Activated naive CD4-positive, alpha-beta T cell treated with anti-CD3 and anti-CD28 coated beads, Interleukin-2, amount 50 U/mL, for 72 hours (primary cell): ENCODE data around the gene THADA. TPM values are rescaled to one million over a fixed set of nuclear protein-coding genes. Genes with fewer than 3 reads are reported as not detected.

ENCODE experiments used
- ATAC-seq, 2 donors: fragments of 150-1000 bp; cut with Tn5 transposase; 2 replicates each; pipeline ENCODE4 v1.10.0; 2021; ENCODE audit warnings: mild to moderate bottlenecking in 2 of 2, moderate library complexity in 2 of 2
- DNase-seq, 2 donors: peaks; one replicate each; pipeline ENCODE4 v3.0.0; 2021 to 2022; ENCODE audit warnings: low spot score in 2 of 2
- H3K27ac Mint-ChIP-seq, 2 donors: one replicate each; pipeline ENCODE4 v1.8.0; 2022; ENCODE audit warnings: mild to moderate bottlenecking in 2 of 2, mixed read lengths in 2 of 2
- H3K36me3 Mint-ChIP-seq, 2 donors: one replicate each; pipeline ENCODE4 v1.8.0; 2022; ENCODE audit warnings: mixed read lengths in 2 of 2
- H3K9me3 Mint-ChIP-seq, 2 donors: one replicate each; pipeline ENCODE4 v1.8.0; 2022; ENCODE audit warnings: mixed read lengths in 2 of 2
- total RNA-seq, 2 donors: library from RNA; stranded (reverse); gene quantifications; one replicate each; pipeline ENCODE4 v1.2.3, GENCODE V29; 2022

THADA gene
- total RNA-seq, 2 donors from 2014 or later = 19.3 to 33.5 TPM

- Mint-ChIP-seq H3K27ac (peak overlapping the region; percentile 70 to 75), H3K9me3 (no peaks in the 10 kb centered on the region), H3K36me3 (peaks cover 3 to 11% of the 10 kb centered on the region in 2 donors)
- ATAC-seq (peak; percentile 94 to 95), DNase-seq (peak; percentile 61 to 64)
These were observed 169.4 kb downstream of the THADA start for GRCh38 chr2:43426305-43427031.

DNA sequence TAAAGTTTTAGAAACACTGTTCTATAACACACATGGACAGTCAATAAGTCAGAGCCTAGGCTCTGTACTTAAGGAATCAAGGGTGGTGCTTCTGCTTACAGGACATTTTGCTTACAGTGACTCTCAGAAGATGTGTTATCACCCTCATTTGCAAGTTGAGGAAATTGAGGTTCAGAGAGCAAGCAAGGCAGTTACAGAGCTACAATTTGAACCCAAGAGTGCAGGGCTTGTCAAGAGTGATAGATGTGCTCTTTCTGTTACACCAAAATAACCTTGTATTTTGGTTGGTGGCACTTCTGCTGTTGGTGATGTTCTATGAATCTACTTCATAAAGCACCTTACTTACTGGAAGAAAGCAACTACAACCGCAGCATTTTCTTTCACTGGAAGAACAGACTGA lies 170.2 kb downstream of the THADA start:
- ATAC-seq (no peak), DNase-seq (no peak)
- Mint-ChIP-seq H3K9me3 (no peaks in the 10 kb centered on the region), H3K36me3 (peaks cover 4 to 11% of the 10 kb centered on the region in 2 donors), H3K27ac (no peak overlapping the region)

DNA sequence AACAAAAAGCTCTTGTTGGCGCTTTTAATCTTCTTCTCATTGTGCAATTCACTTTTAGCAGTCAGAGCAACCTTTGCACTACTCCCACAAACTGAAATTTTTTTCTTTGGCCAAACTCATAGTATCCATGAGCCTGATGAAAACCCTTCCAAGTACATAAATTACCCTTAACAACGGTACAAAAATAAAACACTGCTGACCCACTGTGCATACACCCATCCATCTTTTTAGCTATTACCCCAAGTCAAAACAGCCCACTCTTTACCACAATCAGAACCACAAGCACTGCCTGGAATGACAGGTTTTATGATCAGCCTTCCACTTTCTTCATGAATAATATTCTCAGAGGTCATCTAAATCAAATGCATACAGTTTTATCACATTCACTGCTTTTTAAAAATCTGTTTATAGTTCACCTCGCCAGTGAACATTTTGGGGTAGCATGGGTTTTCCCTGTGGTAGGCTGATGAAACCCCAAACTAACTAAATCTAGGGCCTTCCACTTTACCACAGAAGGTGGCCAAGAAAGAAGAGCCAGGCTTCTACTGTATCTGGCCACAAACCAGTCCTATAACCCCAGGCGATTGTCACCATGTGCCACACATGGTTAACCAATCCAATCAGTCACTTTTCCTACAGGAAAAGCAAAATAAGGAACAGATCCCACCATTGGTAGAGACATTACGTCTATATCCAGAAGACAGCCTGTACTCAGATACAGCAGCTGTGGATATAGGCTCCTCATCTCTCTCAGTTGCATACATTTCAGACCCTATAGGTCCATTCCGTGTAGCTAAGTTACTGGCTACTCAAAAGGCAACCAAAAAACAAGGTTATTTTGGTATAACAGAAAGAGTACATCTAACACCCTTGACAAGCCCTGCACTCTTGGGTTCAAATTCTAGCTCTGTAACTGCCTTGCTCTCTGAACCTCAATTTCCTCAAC lies 171.3 kb downstream of the THADA start:
- Mint-ChIP-seq H3K27ac (no peak overlapping the region), H3K36me3 (peaks cover 4 to 11% of the 10 kb centered on the region in 2 donors), H3K9me3 (no peaks in the 10 kb centered on the region)
- ATAC-seq = peak; percentile 51 to 55
- no peak for DNase-seq

- DNase-seq (no peak), ATAC-seq (no peak)
- no peak overlapping the region for H3K27ac Mint-ChIP-seq
- peaks cover 4 to 12% of the 10 kb centered on the region in 2 donors for H3K36me3 Mint-ChIP-seq
- no peaks in the 10 kb centered on the region for H3K9me3 Mint-ChIP-seq
These were observed 171.9 kb downstream of the THADA start for GRCh38 chr2:43423941-43424261.

- H3K36me3 Mint-ChIP-seq = peaks cover 4 to 16% of the 10 kb centered on the region in 2 donors
- no peaks in the 10 kb centered on the region for H3K9me3 Mint-ChIP-seq
- no peak overlapping the region for H3K27ac Mint-ChIP-seq
- DNase-seq (no peak), ATAC-seq (no peak)
These were observed 174.6 kb downstream of the THADA start for GRCh38 chr2:43421194-43421593.

DNA sequence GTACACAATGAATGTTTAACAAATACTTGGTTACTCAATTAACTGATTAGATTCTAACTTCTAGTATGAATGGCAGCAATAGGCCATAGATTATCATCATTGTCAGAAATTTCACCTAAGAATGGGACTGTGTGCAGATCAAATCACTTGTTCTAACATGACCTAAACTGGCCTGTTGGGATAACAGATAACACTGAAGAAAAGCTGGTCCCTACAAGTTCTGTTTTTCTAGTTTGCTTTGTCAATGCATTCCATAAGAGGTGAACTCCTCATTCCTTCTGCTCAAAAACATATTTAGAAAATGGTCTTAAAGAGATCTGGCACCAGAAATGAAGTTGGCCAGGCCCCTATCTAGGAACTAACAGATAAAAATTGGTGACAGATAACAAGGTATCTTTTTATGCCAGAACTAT lies 175.4 kb downstream of the THADA start:
- Mint-ChIP-seq H3K27ac (no peak overlapping the region), H3K9me3 (no peaks in the 10 kb centered on the region), H3K36me3 (peaks cover 4 to 16% of the 10 kb centered on the region in 2 donors)
- no peak for ATAC-seq
- DNase-seq = no peak

DNA sequence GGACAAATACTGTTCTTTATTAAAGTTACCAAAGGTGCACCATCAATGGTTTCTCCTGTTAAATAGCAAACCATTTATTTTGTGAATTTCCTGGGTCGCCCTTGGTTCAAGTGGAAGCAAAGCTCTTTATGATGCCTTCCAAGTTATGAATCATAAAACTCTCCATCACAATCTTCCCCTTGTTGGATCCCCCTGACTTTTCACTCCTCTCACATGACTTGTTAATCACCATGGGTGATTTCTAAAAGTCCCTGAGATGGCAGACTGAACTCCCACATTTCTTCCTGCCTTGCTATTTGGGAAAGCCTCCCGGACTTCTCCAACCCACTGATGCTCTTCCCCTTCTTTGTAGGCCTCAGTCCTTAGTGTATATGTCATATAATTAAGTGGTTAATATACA lies 176.0 kb downstream of the THADA start:
- DNase-seq (no peak), ATAC-seq (no peak)
- H3K36me3 Mint-ChIP-seq = peaks cover 4 to 16% of the 10 kb centered on the region in 2 donors
- H3K27ac Mint-ChIP-seq = peak overlapping the region in 1 of 2 donors; percentile 11
- no peaks in the 10 kb centered on the region for H3K9me3 Mint-ChIP-seq

- DNase-seq = no peak
- no peak overlapping the region for H3K27ac Mint-ChIP-seq
These were observed 176.6 kb downstream of the THADA start for GRCh38 chr2:43419243-43419642.

DNA sequence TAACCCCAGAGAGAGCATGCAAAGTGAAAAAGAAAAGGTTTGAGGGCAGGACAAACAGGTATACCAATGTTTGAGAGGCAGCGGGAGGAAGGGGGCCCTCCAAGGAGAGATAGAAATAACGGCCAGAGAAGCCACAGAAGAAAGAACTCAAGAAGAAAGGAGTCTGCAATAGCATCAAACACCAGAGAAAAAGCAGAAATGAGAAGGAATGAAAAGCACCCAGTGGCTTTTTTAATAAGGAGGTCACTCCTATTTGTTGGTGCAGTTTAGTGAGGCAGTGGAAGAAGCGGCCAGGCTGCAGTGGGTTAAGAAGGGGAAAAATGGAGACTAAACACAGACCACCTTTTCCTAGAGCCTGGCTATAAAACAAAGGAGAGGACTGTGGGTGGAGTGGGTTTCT lies 177.2 kb downstream of the THADA start:
- no peak for ATAC-seq
- Mint-ChIP-seq H3K27ac (no peak overlapping the region), H3K36me3 (peaks cover 4 to 9% of the 10 kb centered on the region in 2 donors), H3K9me3 (no peaks in the 10 kb centered on the region)
- no peak for DNase-seq

More at GRCh38 chr2:43419243-43419642, 176.6 kb downstream of the THADA start:
- Mint-ChIP-seq H3K36me3 (peaks cover 4 to 11% of the 10 kb centered on the region in 2 donors), H3K9me3 (no peaks in the 10 kb centered on the region)
- ATAC-seq = no peak

DNA sequence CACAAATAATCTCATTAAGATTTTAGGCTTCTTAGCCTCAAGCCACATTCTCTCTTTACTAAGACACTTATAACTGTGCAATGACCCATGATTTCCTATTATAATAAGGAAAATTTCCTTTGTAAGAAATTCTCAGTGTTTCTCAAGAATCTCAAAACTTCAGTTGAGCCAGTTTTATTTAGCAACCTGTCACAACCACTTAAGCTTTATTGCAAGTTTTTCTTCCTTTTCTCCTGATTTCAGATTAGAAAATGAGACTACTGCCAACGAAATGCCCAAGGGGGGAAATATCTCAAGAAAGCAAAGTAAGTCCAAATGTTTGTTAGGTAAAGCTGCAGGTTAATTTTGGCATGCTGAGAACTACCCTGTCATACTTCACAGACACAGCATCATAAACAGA lies 178.5 kb downstream of the THADA start:
- Mint-ChIP-seq H3K27ac (no peak overlapping the region), H3K9me3 (no peaks in the 10 kb centered on the region), H3K36me3 (peaks cover 4 to 9% of the 10 kb centered on the region in 2 donors)
- ATAC-seq (no peak), DNase-seq (no peak)

GRCh38 chr2:43415592-43415991 lies 180.2 kb downstream of the THADA start:
- ATAC-seq = no peak
- Mint-ChIP-seq H3K36me3 (peaks cover 0 to 9% of the 10 kb centered on the region in 2 donors), H3K27ac (no peak overlapping the region), H3K9me3 (no peaks in the 10 kb centered on the region)
- DNase-seq = no peak

DNA sequence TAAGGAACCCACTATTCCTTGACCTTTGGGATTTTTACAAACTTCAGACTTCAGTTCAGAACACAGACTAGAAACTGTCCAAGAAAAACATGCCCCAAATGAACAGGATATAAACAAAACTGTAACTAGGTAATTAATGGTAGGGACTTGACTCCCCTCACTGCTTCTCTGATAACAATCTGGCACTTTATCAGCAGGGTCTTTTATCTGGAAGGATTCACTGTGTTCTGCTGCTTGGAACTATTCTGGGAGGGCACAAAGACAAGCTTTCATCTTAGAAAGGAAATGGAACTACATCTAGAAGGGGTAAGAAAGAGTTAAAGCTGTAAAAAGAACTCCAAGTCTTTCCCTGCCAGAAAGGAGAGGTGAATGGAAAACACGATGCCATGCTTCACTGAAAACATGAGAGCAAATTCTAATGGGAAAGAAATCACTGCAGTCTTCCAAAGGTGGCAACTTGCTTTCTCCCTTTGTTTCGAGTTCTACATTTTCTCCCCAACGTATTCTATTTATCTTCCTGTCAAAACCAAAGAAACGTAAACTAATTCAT lies 181.2 kb downstream of the THADA start:
- Mint-ChIP-seq H3K27ac (no peak overlapping the region), H3K36me3 (peaks cover 0 to 9% of the 10 kb centered on the region in 2 donors), H3K9me3 (no peaks in the 10 kb centered on the region)
- ATAC-seq = no peak
- no peak for DNase-seq

DNA sequence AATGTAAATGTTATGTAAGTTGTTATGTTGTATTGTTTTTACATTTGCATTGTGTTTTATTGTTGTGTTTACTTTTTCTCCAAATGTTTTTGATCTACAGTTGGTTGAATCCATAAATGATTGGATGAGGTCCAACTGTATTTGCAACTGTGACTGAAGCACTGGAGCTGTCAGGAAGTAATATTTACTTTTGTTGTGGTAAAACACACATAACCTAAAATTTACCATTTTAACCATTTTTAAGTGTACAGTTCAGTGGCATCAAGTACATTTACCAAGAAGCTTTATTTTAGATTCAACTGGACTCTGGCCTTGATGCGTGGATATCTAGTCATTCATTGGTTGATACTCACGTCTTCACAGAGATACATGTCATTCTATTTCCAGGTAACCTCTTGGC lies 181.8 kb downstream of the THADA start:
- Mint-ChIP-seq H3K36me3 (peaks cover 0 to 9% of the 10 kb centered on the region in 2 donors), H3K9me3 (no peaks in the 10 kb centered on the region), H3K27ac (no peak overlapping the region)
- DNase-seq (no peak), ATAC-seq (no peak)

DNA sequence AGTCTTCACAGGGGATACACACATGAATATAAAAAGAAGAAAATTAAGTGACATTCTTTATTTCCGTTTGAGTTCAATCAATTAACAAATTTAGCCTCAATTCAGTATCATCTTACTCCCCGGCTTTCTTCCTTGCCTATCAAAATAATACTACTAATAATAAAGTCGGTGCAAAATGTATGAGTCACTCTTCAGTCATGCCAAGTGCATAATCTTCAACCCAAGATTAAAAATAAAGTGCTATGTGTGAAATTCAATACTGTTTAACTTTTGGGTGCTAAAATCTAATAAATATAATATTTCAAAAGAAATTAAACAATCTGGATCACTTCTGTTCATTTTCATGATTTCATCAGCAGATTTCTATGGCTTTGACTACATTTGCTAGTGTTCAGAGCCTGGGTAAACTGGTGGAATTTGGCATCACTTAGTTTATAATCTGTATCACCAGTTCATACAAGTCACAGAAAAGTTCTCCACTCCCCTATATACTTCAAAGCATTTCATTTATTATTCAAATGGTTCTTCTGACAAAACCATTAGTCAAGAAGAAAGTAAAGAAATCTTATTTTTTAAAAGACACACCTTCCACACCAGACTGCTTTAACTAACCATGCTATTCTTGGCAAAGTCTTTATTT lies 183.6 kb downstream of the THADA start:
- DNase-seq = no peak
- Mint-ChIP-seq H3K36me3 (no peaks in the 10 kb centered on the region), H3K9me3 (no peaks in the 10 kb centered on the region), H3K27ac (no peak overlapping the region)
- ATAC-seq = no peak

DNA sequence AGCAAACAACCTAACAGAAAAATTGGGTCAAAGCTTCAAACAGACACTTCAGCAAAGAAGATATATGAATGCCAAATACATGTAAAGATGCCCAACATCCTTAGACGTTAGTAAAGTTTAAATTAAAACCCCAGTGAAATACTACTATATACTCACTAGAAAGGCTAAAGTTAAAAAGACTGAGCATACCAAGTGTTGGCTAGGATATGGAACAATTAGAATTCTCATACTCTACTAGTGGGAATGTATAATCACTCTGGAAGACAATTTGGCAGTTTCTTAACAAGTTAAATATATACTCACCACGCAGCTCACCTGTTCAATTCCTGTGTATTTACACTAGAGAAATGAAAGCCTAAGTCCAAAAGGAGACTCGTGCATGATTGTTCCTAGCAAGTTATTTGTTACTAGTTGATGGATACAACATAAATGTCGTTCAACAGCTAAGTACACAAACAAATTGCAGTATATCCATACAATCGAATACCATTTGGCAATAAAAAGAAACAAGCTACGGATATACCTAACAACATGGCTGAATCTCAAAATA lies 185.7 kb downstream of the THADA start:
- H3K36me3 Mint-ChIP-seq = no peaks in the 10 kb centered on the region
- DNase-seq = no peak
- H3K9me3 Mint-ChIP-seq = no peaks in the 10 kb centered on the region
- no peak overlapping the region for H3K27ac Mint-ChIP-seq
- ATAC-seq = no peak

DNA sequence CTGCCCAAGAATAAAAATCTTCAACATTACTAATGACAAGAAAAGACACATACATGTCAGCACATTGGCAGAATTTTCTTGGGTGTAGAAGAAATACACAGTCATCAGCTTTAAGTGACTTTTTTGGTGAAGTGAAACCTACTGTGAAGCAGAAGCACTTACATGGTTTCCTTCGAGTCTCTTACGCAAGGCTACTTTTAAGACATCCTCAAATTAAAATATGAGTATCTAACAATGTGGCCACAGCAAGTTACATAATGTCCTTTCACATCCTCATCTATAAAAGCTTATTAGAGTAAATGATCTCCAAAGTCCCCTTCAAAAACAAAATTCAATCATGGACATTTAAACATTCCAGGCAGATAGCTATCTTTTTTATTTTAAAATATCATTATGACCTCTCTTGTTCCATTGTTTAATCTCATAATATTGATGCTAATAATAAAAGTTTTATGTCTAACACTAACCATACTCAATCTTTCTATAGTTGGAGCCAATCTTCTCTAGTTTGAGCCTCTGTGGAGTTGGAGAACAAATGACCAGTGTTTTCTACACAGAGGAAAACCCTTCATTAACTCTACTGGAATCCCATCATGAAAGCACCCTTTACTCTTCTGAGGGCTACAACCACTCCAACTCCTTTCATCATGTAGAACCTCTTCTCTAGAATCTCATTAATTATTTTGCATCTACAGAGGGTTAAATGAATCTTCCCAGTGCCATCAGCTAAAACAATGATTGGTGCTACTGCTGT lies 187.3 kb downstream of the THADA start:
- DNase-seq (no peak), ATAC-seq (no peak)
- no peak overlapping the region for H3K27ac Mint-ChIP-seq
- H3K36me3 Mint-ChIP-seq = no peaks in the 10 kb centered on the region
- no peaks in the 10 kb centered on the region for H3K9me3 Mint-ChIP-seq
